Tibial artery (tissue), 4 donors: ENCODE results near the gene FUZ.

Experiments used
- DNase-seq, 2 donors: peaks; one replicate each; pipeline ENCODE4 v3.0.0-alpha.2; 2019
- H3K27ac ChIP-seq, 2 donors: fragments of 200-600 bp; sonication (generic) in 1 of 2; 1 replicate in 1 of 2; 2 replicates in 1 of 2; pipeline ENCODE4 v1.5.1; 2018 to 2019; ENCODE audit warnings: mild to moderate bottlenecking in 1 of 2
- H3K27me3 ChIP-seq, 2 donors: fragments of 200-600 bp; sonication (generic) in 1 of 2; one replicate each; pipeline versions ENCODE4 v1.5.1 to v1.6.0; 2016 to 2019
- H3K36me3 ChIP-seq, 3 donors: fragments of 200-600 bp; sonication (generic) in 2 of 3; one replicate each; pipeline ENCODE4 v1.5.1; 2016 to 2019; ENCODE audit warnings: mild to moderate bottlenecking in 2 of 3
- H3K4me1 ChIP-seq, 4 donors: fragments of 200-600 bp; sonication (generic) in 2 of 4; 1 replicate in 3 of 4; 2 replicates in 1 of 4; pipeline ENCODE4 v1.5.1; 2016 to 2019
- H3K4me3 ChIP-seq, 2 donors: fragments of 200-600 bp; sonication (generic) in 1 of 2; 1 replicate in 1 of 2; 2 replicates in 1 of 2; pipeline ENCODE4 v1.5.1; 2018 to 2019; ENCODE audit warnings: mild to moderate bottlenecking in 2 of 2
- H3K9me3 ChIP-seq, 3 donors: fragments of 200-600 bp; sonication (generic) in 1 of 3; one replicate each; pipeline ENCODE4 v1.5.1; 2016 to 2019
- intact Hi-C: fragments of 100-400 bp; cut with DNase I; formaldehyde crosslinking; loops from one replicate; pipeline ENCODE4 v1.15.0; 2023; ENCODE audit warnings: low total_unique reads
- TF ChIP-seq, protein P1 (sequence below), 2 experiments: fragments of 200-600 bp in 1 of 2; fragments of 450-650 bp in 1 of 2; IDR thresholded peaks; one replicate each; pipeline ENCODE4 v1.5.1; 2017 to 2019; ENCODE audit warnings: antibody characterized with exemption in 2 of 2, mild to moderate bottlenecking in 1 of 2, moderate library complexity in 1 of 2

FUZ gene

DNA sequence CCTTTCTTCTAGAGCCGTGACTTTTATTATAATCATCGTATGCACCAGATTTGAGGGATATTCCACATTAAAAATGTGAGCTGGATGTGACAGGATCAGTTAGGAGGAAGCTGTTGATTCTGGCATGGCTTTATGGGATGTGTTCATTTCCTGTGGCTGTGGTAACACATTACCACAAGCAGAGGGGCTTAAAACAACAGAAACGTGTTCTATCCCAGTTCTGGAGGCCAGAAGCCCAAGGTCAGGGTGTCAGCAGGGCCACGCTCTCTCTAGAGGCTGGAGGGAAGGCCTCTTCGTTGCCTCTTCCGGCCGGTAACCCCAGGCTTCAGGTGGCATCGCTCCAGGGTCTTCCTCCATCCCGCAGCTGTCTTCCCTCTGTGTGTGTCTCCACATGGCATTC lies 19.5 kb upstream of the FUZ start:
- H3K4me3 ChIP-seq: no peak overlapping the region
- H3K27ac ChIP-seq: no peak overlapping the region
- peaks cover 61 to 98% (median 92%) of the 10 kb centered on the region in 3 donors for H3K36me3 ChIP-seq
- no peaks in the 10 kb centered on the region for H3K4me1 ChIP-seq
- intact Hi-C loops: no loop called here
- no peak for DNase-seq
- TF ChIP-seq, protein P1, sequence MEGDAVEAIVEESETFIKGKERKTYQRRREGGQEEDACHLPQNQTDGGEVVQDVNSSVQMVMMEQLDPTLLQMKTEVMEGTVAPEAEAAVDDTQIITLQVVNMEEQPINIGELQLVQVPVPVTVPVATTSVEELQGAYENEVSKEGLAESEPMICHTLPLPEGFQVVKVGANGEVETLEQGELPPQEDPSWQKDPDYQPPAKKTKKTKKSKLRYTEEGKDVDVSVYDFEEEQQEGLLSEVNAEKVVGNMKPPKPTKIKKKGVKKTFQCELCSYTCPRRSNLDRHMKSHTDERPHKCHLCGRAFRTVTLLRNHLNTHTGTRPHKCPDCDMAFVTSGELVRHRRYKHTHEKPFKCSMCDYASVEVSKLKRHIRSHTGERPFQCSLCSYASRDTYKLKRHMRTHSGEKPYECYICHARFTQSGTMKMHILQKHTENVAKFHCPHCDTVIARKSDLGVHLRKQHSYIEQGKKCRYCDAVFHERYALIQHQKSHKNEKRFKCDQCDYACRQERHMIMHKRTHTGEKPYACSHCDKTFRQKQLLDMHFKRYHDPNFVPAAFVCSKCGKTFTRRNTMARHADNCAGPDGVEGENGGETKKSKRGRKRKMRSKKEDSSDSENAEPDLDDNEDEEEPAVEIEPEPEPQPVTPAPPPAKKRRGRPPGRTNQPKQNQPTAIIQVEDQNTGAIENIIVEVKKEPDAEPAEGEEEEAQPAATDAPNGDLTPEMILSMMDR (IDR thresholded peaks at IDR 0.05): no peak
- no peaks in the 10 kb centered on the region for H3K27me3 ChIP-seq
- H3K9me3 ChIP-seq: no peaks in the 10 kb centered on the region

DNA sequence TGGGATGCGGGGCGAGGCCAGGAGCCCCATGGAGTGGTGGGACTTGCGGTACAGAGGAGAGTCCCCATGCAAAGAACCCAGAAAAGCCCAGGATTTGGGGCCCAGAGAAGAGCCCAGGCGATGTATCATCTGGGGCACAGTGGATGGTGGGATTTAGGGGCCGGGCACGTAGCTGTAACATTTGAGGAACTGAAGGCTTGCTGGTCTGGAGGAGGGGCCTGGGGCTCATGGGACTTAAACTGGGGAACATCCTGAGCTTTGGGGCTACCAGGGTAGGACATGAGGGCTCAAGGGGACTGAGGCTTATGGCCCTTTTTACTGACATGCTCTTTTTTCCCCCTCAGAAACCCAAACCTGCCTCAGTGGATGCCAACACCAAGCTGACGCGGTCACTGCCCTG lies 18.5 kb upstream of the FUZ start:
- no peak overlapping the region for H3K4me3 ChIP-seq
- no peak for DNase-seq
- H3K27ac ChIP-seq: no peak overlapping the region
- H3K9me3 ChIP-seq: no peaks in the 10 kb centered on the region
- TF ChIP-seq, protein P1 (IDR thresholded peaks at IDR 0.05): no peak
- intact Hi-C loops: no loop called here
- no peaks in the 10 kb centered on the region for H3K4me1 ChIP-seq
- H3K36me3 ChIP-seq: peaks cover 52 to 97% (median 84%) of the 10 kb centered on the region in 3 donors
- no peaks in the 10 kb centered on the region for H3K27me3 ChIP-seq

DNA sequence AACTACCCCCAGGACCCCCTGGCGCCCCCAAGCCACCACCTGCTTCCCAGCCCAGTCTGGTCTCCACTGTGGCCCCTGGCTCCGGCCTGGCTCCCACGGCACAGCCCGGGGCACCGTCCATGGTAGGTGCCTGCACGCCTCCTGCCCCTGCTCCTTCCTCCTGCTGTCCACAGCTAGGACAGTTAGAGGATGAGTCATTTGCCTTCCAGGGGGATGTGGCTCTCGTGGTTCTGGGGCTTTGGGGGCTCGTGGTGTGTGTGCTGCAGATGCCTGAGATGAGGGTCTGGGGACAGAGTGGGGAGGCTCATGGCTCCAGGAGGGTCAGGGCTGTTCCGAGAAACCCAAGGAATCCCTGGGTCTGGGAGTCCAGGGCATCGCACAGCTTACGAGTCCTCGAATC lies 17.7 kb upstream of the FUZ start:
- H3K27ac ChIP-seq: no peak overlapping the region
- peaks cover 0 to under 1% (median 0%) of the 10 kb centered on the region in 4 donors for H3K4me1 ChIP-seq
- intact Hi-C loops: no loop called here
- TF ChIP-seq, protein P1 (IDR thresholded peaks at IDR 0.05): no peak
- H3K4me3 ChIP-seq: no peak overlapping the region
- H3K27me3 ChIP-seq: no peaks in the 10 kb centered on the region
- DNase-seq: no peak
- no peaks in the 10 kb centered on the region for H3K9me3 ChIP-seq
- peaks cover 46 to 89% (median 75%) of the 10 kb centered on the region in 3 donors for H3K36me3 ChIP-seq

DNA sequence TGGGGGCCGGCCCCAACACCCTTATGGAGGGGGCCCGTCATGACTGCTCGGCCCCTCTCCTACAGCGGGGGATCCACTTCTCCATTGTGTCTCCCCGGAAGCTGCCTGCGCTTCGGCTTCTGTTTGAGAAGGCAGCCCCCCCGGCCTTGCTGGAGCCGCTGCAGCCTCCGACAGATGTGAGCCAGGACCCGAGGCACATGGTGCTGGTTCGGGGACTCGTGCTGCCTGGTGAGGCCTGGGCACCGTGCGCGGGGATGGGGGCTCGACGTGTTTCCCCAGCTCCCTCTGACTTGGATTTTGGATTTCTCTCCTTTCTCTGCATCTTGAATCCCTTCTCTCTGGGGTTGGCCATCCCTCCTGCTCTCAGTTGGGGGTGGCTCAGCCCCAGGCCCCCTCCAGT lies 16.6 kb upstream of the FUZ start:
- Histone ChIP-seq H3K36me3 (peaks cover 38 to 78% (median 65%) of the 10 kb centered on the region in 3 donors), H3K27me3 (no peaks in the 10 kb centered on the region), H3K27ac (no peak overlapping the region), H3K4me1 (peaks cover 0 to 5% (median 0%) of the 10 kb centered on the region in 4 donors), H3K9me3 (no peaks in the 10 kb centered on the region), H3K4me3 (no peak overlapping the region)
- TF ChIP-seq, protein P1 (IDR thresholded peaks at IDR 0.05): no peak
- intact Hi-C loops: no loop called here
- no peak for DNase-seq

DNA sequence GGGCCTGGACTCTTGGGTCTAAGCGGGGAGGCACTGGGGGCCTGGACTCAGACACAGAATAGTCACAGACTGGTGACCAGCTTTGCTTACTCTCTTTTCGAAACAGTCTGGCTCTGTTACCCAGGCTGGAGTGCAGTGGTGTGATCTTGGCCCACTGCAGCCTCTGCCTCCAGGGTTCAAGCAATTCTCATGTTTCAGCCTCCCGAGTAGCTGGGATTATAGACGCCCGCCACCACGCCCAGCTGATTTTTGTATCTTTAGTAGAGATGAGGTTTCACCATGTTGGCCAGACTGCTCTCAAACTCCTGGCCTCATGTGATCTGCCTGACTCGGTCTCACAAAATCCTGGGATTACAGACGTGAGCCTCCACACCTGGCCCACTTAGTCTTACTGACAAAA lies 16.1 kb upstream of the FUZ start:
- Histone ChIP-seq H3K4me3 (no peak overlapping the region), H3K9me3 (no peaks in the 10 kb centered on the region), H3K36me3 (peaks cover 33 to 78% (median 60%) of the 10 kb centered on the region in 3 donors), H3K27me3 (no peaks in the 10 kb centered on the region), H3K4me1 (peaks cover 0 to 5% (median 0%) of the 10 kb centered on the region in 4 donors), H3K27ac (no peak overlapping the region)
- TF ChIP-seq, protein P1 (IDR thresholded peaks at IDR 0.05): no peak
- DNase-seq: no peak
- intact Hi-C loops: no loop called here

DNA sequence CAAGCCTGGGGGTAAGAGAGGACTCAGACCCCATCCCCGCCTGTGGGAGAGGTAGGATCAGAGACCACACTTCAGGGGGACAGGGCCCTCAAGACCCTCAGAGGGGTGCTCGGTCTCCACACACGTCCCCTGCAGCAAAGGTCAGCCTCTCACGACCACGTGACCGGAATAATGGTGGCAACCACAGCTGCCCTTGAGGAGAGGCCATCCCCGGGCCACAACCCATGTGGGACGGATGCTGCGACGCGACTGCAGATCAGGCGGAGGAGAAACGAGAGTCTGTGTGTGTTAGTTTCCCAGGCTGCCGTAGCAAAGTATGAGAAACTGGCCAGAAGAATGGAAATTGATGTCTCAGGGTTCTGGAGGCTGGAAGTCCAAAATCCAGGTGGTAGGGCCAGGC lies 13.9 kb upstream of the FUZ start:
- Histone ChIP-seq H3K27me3 (no peaks in the 10 kb centered on the region), H3K9me3 (no peaks in the 10 kb centered on the region), H3K4me1 (peaks cover 0 to 5% (median 0%) of the 10 kb centered on the region in 4 donors), H3K27ac (no peak overlapping the region), H3K4me3 (no peak overlapping the region), H3K36me3 (peaks cover 15 to 70% (median 53%) of the 10 kb centered on the region in 3 donors)
- TF ChIP-seq, protein P1 (IDR thresholded peaks at IDR 0.05): no peak
- intact Hi-C loops: no loop called here
- DNase-seq: no peak
